ENCODE results near the gene CUL1.

Gene CUL1

GRCh38 chr7:148750442-148751355 is 52.0 kb downstream of the CUL1 start:
- DNase-seq (ENCODE audit: extremely low read depth in 1 of 2, low read depth in 1 of 2): no peak

GRCh38 chr7:148753224-148753623 is 54.5 kb downstream of the CUL1 start:
- no peak for DNase-seq (ENCODE audit: extremely low read depth in 1 of 2, low read depth in 1 of 2)

GRCh38 chr7:148754912-148755311 is 56.2 kb downstream of the CUL1 start:
- no peak for DNase-seq (ENCODE audit: extremely low read depth in 1 of 2, low read depth in 1 of 2)

GRCh38 chr7:148761499-148762278 is 63.0 kb downstream of the CUL1 start:
- no peak for DNase-seq (ENCODE audit: extremely low read depth in 1 of 2, low read depth in 1 of 2)

- DNase-seq (ENCODE audit: extremely low read depth in 1 of 2, low read depth in 1 of 2): no peak
Measured at GRCh38 chr7:148763622-148764021, 64.9 kb downstream of the CUL1 start.

- no peak for DNase-seq (ENCODE audit: extremely low read depth in 1 of 2, low read depth in 1 of 2)
Measured at GRCh38 chr7:148770004-148770403, 71.3 kb downstream of the CUL1 start.

- DNase-seq (ENCODE audit: extremely low read depth in 1 of 2, low read depth in 1 of 2): no peak
Measured at GRCh38 chr7:148772297-148773089, 73.8 kb downstream of the CUL1 start.

GRCh38 chr7:148773334-148773733 is 74.6 kb downstream of the CUL1 start:
- no peak for DNase-seq (ENCODE audit: extremely low read depth in 1 of 2, low read depth in 1 of 2)

- DNase-seq (ENCODE audit: extremely low read depth in 1 of 2, low read depth in 1 of 2): no peak
Measured at GRCh38 chr7:148774471-148774870, 75.8 kb downstream of the CUL1 start.

- DNase-seq (ENCODE audit: extremely low read depth in 1 of 2, low read depth in 1 of 2): no peak
Measured at GRCh38 chr7:148782757-148783456, 84.2 kb downstream of the CUL1 start.

GRCh38 chr7:148783801-148784527 is 85.3 kb downstream of the CUL1 start:
- DNase-seq (ENCODE audit: extremely low read depth in 1 of 2, low read depth in 1 of 2): no peak

GRCh38 chr7:148787571-148788295 is 89.0 kb downstream of the CUL1 start:
- DNase-seq (ENCODE audit: extremely low read depth in 1 of 2, low read depth in 1 of 2): no peak

GRCh38 chr7:148789220-148789619 is 90.5 kb downstream of the CUL1 start:
- DNase-seq (ENCODE audit: extremely low read depth in 1 of 2, low read depth in 1 of 2): no peak

GRCh38 chr7:148790131-148790726 is 91.5 kb downstream of the CUL1 start:
- no peak for DNase-seq (ENCODE audit: extremely low read depth in 1 of 2, low read depth in 1 of 2)

- DNase-seq (ENCODE audit: extremely low read depth in 1 of 2, low read depth in 1 of 2): no peak
Measured at GRCh38 chr7:148790850-148791249, 92.1 kb downstream of the CUL1 start.

GRCh38 chr7:148791546-148791945 is 92.8 kb downstream of the CUL1 start:
- no peak for DNase-seq (ENCODE audit: extremely low read depth in 1 of 2, low read depth in 1 of 2)

GRCh38 chr7:148793590-148793989 is 94.9 kb downstream of the CUL1 start:
- DNase-seq (ENCODE audit: extremely low read depth in 1 of 2, low read depth in 1 of 2): no peak

- DNase-seq (ENCODE audit: extremely low read depth in 1 of 2, low read depth in 1 of 2): no peak
Measured at GRCh38 chr7:148794476-148794875, 95.8 kb downstream of the CUL1 start.

GRCh38 chr7:148796841-148797240 is 98.1 kb downstream of the CUL1 start:
- no peak for DNase-seq (ENCODE audit: extremely low read depth in 1 of 2, low read depth in 1 of 2)

Data from activated CD8-positive, alpha-beta memory T cell treated with anti-CD3 and anti-CD28 coated beads for 1 hour (primary cell).